Measurements from ENCODE around the gene BICD1. TPM values are rescaled to one million over a fixed set of nuclear protein-coding genes. Genes with fewer than 3 reads are reported as not detected.

BICD1 gene
- total and polyA plus RNA-seq, 4 donors = 3.0 to 42.6 (median 25.2) TPM

- no peaks in the 10 kb centered on the region for H3K27me3 ChIP-seq (ENCODE audit: control insufficient read depth in 1 of 2, insufficient read depth in 2 of 2, low read length in 1 of 2)
- peak overlapping the region in 1 of 2 donors; percentile 92 for H3K27ac ChIP-seq (ENCODE audit: low read depth in 1 of 2, low read length in 2 of 2)
- peaks cover 0 to 1% of the 10 kb centered on the region in 2 donors for H3K4me1 ChIP-seq (ENCODE audit: control insufficient read depth in 1 of 2, insufficient read depth in 2 of 2, low read length in 2 of 2)
- ATAC-seq (ENCODE audit: low FRiP score) = peak; percentile 10
- intact Hi-C loops (cut with DNase I) = loop anchor here in 1 of 2 donors (5.0 kb wide), 1 partner anchor 450 kb away; the partner anchor contains the start of gene ETFBKMT
- H3K9me3 ChIP-seq (ENCODE audit: control insufficient read depth, low read length) = no peaks in the 10 kb centered on the region
- 4 to 5% methylated on average over 14 of the region's 14 CpGs for WGBS, 2 donors
- H3K36me3 ChIP-seq (ENCODE audit: control insufficient read depth in 1 of 2, insufficient read depth in 2 of 2, low read length in 1 of 2) = no peaks in the 10 kb centered on the region
- peak overlapping the region; percentile 69 to 86 for H3K4me3 ChIP-seq (ENCODE audit: low read length in 2 of 2)
- no peak for DNase-seq
Observed at GRCh38 chr12:32107359-32108267, 966 bp downstream of the BICD1 start.

- H3K9me3 ChIP-seq (ENCODE audit: control insufficient read depth, low read length) = no peaks in the 10 kb centered on the region
- no peak for ATAC-seq (ENCODE audit: low FRiP score)
- no peak for DNase-seq
- intact Hi-C loops (cut with DNase I) = loop anchor here in 1 of 2 donors (5.0 kb wide), 1 partner anchor 451 kb away; the partner anchor contains the start of gene ETFBKMT
- no peak overlapping the region for H3K4me3 ChIP-seq (ENCODE audit: low read length in 2 of 2)
- no peak overlapping the region for H3K27ac ChIP-seq (ENCODE audit: low read depth in 1 of 2, low read length in 2 of 2)
- peaks cover 0 to 1% of the 10 kb centered on the region in 2 donors for H3K4me1 ChIP-seq (ENCODE audit: control insufficient read depth in 1 of 2, insufficient read depth in 2 of 2, low read length in 2 of 2)
- H3K27me3 ChIP-seq (ENCODE audit: control insufficient read depth in 1 of 2, insufficient read depth in 2 of 2, low read length in 1 of 2) = no peaks in the 10 kb centered on the region
- H3K36me3 ChIP-seq (ENCODE audit: control insufficient read depth in 1 of 2, insufficient read depth in 2 of 2, low read length in 1 of 2) = no peaks in the 10 kb centered on the region
Observed at GRCh38 chr12:32108787-32109186, 2.1 kb downstream of the BICD1 start.

- Histone ChIP-seq H3K36me3 (ENCODE audit: control insufficient read depth in 1 of 2, insufficient read depth in 2 of 2, low read length in 1 of 2) (no peaks in the 10 kb centered on the region), H3K4me1 (ENCODE audit: control insufficient read depth in 1 of 2, insufficient read depth in 2 of 2, low read length in 2 of 2) (peaks cover 0 to 1% of the 10 kb centered on the region in 2 donors), H3K27ac (ENCODE audit: low read depth in 1 of 2, low read length in 2 of 2) (no peak overlapping the region), H3K27me3 (ENCODE audit: control insufficient read depth in 1 of 2, insufficient read depth in 2 of 2, low read length in 1 of 2) (no peaks in the 10 kb centered on the region), H3K9me3 (ENCODE audit: control insufficient read depth, low read length) (no peaks in the 10 kb centered on the region), H3K4me3 (ENCODE audit: low read length in 2 of 2) (no peak overlapping the region)
- DNase-seq (no peak), ATAC-seq (ENCODE audit: low FRiP score) (no peak)
- 92% methylated on average over 3 of the region's 3 CpGs for WGBS, 2 donors
- intact Hi-C loops (cut with DNase I) = no loop called here
Observed at GRCh38 chr12:32110417-32110816, 3.8 kb downstream of the BICD1 start.

- H3K27ac ChIP-seq (ENCODE audit: low read depth in 1 of 2, low read length in 2 of 2) = no peak overlapping the region
Observed at GRCh38 chr12:32110942-32111341, 4.3 kb downstream of the BICD1 start.

GRCh38 chr12:32115404-32116104 lies 8.9 kb downstream of the BICD1 start:
- Histone ChIP-seq H3K27me3 (ENCODE audit: control insufficient read depth in 1 of 2, insufficient read depth in 2 of 2, low read length in 1 of 2) (no peaks in the 10 kb centered on the region), H3K4me3 (ENCODE audit: low read length in 2 of 2) (no peak overlapping the region), H3K9me3 (ENCODE audit: control insufficient read depth, low read length) (no peaks in the 10 kb centered on the region), H3K36me3 (ENCODE audit: control insufficient read depth in 1 of 2, insufficient read depth in 2 of 2, low read length in 1 of 2) (no peaks in the 10 kb centered on the region), H3K4me1 (ENCODE audit: control insufficient read depth in 1 of 2, insufficient read depth in 2 of 2, low read length in 2 of 2) (no peaks in the 10 kb centered on the region), H3K27ac (ENCODE audit: low read depth in 1 of 2, low read length in 2 of 2) (peak overlapping the region; percentile 26 to 45)
- WGBS, 2 donors = 17 to 18% methylated on average over 6 of the region's 6 CpGs
- intact Hi-C loops (cut with DNase I) = no loop called here
- peak; percentile 91 to 93 for DNase-seq
- ATAC-seq (ENCODE audit: low FRiP score) = peak; percentile 94

More at GRCh38 chr12:32110942-32111341, 4.3 kb downstream of the BICD1 start:
- Histone ChIP-seq H3K9me3 (ENCODE audit: control insufficient read depth, low read length) (no peaks in the 10 kb centered on the region), H3K4me1 (ENCODE audit: control insufficient read depth in 1 of 2, insufficient read depth in 2 of 2, low read length in 2 of 2) (peaks cover 0 to 1% of the 10 kb centered on the region in 2 donors), H3K4me3 (ENCODE audit: low read length in 2 of 2) (no peak overlapping the region), H3K36me3 (ENCODE audit: control insufficient read depth in 1 of 2, insufficient read depth in 2 of 2, low read length in 1 of 2) (no peaks in the 10 kb centered on the region), H3K27me3 (ENCODE audit: control insufficient read depth in 1 of 2, insufficient read depth in 2 of 2, low read length in 1 of 2) (no peaks in the 10 kb centered on the region)
- intact Hi-C loops (cut with DNase I) = no loop called here
- 46 to 61% methylated on average over 2 of the region's 2 CpGs for WGBS, 2 donors
- ATAC-seq (ENCODE audit: low FRiP score) (no peak), DNase-seq (no peak)

- H3K27ac ChIP-seq (ENCODE audit: low read depth in 1 of 2, low read length in 2 of 2) = no peak overlapping the region
- 65 to 72% methylated on average over 3 of the region's 3 CpGs for WGBS, 2 donors
- no peaks in the 10 kb centered on the region for H3K4me1 ChIP-seq (ENCODE audit: control insufficient read depth in 1 of 2, insufficient read depth in 2 of 2, low read length in 2 of 2)
- H3K36me3 ChIP-seq (ENCODE audit: control insufficient read depth in 1 of 2, insufficient read depth in 2 of 2, low read length in 1 of 2) = no peaks in the 10 kb centered on the region
- H3K9me3 ChIP-seq (ENCODE audit: control insufficient read depth, low read length) = no peaks in the 10 kb centered on the region
- DNase-seq = no peak
- intact Hi-C loops (cut with DNase I) = no loop called here
- ATAC-seq (ENCODE audit: low FRiP score) = no peak
- H3K4me3 ChIP-seq (ENCODE audit: low read length in 2 of 2) = no peak overlapping the region
- H3K27me3 ChIP-seq (ENCODE audit: control insufficient read depth in 1 of 2, insufficient read depth in 2 of 2, low read length in 1 of 2) = no peaks in the 10 kb centered on the region
Observed at GRCh38 chr12:32116897-32117296, 10.2 kb downstream of the BICD1 start.

GRCh38 chr12:32117316-32117715 lies 10.7 kb downstream of the BICD1 start:
- Histone ChIP-seq H3K9me3 (ENCODE audit: control insufficient read depth, low read length) (no peaks in the 10 kb centered on the region), H3K4me1 (ENCODE audit: control insufficient read depth in 1 of 2, insufficient read depth in 2 of 2, low read length in 2 of 2) (no peaks in the 10 kb centered on the region), H3K27ac (ENCODE audit: low read depth in 1 of 2, low read length in 2 of 2) (no peak overlapping the region), H3K36me3 (ENCODE audit: control insufficient read depth in 1 of 2, insufficient read depth in 2 of 2, low read length in 1 of 2) (no peaks in the 10 kb centered on the region), H3K4me3 (ENCODE audit: low read length in 2 of 2) (no peak overlapping the region), H3K27me3 (ENCODE audit: control insufficient read depth in 1 of 2, insufficient read depth in 2 of 2, low read length in 1 of 2) (no peaks in the 10 kb centered on the region)
- WGBS, 2 donors = 65 to 83% methylated on average over 3 of the region's 3 CpGs
- intact Hi-C loops (cut with DNase I) = no loop called here
- no peak for DNase-seq
- no peak for ATAC-seq (ENCODE audit: low FRiP score)

- H3K27me3 ChIP-seq (ENCODE audit: control insufficient read depth in 1 of 2, insufficient read depth in 2 of 2, low read length in 1 of 2) = no peaks in the 10 kb centered on the region
- no peak for ATAC-seq (ENCODE audit: low FRiP score)
- DNase-seq = no peak
- intact Hi-C loops (cut with DNase I) = no loop called here
- H3K36me3 ChIP-seq (ENCODE audit: control insufficient read depth in 1 of 2, insufficient read depth in 2 of 2, low read length in 1 of 2) = no peaks in the 10 kb centered on the region
- H3K27ac ChIP-seq (ENCODE audit: low read depth in 1 of 2, low read length in 2 of 2) = no peak overlapping the region
- no peaks in the 10 kb centered on the region for H3K4me1 ChIP-seq (ENCODE audit: control insufficient read depth in 1 of 2, insufficient read depth in 2 of 2, low read length in 2 of 2)
- WGBS, 2 donors = 90 to 92% methylated on average over 5 of the region's 5 CpGs
- H3K9me3 ChIP-seq (ENCODE audit: control insufficient read depth, low read length) = no peaks in the 10 kb centered on the region
- H3K4me3 ChIP-seq (ENCODE audit: low read length in 2 of 2) = no peak overlapping the region
Observed at GRCh38 chr12:32118806-32119205, 12.2 kb downstream of the BICD1 start.

Data from aorta (tissue), 5 donors.